Measurements from ENCODE around the gene ZNF805.

GRCh38 chr19:57231686-57232085, 8.7 kb upstream of the ZNF805 start:
- no peak for TF ChIP-seq CTCF (IDR thresholded peaks at IDR 0.05)
- TF ChIP-seq EZH2phosphoT487 (IDR thresholded peaks at IDR 0.05) = no peak

Measured in neural progenitor cell (in vitro differentiated cells).